ENCODE data around the gene LONRF2. TPM values are rescaled to one million over a fixed set of nuclear protein-coding genes. Genes with fewer than 3 reads are reported as not detected.

The LONRF2 gene
- polyA plus RNA-seq, 2 of the 4 experiments (the other 2 are of a cell fraction) = 4.8 to 17.9 TPM

DNA sequence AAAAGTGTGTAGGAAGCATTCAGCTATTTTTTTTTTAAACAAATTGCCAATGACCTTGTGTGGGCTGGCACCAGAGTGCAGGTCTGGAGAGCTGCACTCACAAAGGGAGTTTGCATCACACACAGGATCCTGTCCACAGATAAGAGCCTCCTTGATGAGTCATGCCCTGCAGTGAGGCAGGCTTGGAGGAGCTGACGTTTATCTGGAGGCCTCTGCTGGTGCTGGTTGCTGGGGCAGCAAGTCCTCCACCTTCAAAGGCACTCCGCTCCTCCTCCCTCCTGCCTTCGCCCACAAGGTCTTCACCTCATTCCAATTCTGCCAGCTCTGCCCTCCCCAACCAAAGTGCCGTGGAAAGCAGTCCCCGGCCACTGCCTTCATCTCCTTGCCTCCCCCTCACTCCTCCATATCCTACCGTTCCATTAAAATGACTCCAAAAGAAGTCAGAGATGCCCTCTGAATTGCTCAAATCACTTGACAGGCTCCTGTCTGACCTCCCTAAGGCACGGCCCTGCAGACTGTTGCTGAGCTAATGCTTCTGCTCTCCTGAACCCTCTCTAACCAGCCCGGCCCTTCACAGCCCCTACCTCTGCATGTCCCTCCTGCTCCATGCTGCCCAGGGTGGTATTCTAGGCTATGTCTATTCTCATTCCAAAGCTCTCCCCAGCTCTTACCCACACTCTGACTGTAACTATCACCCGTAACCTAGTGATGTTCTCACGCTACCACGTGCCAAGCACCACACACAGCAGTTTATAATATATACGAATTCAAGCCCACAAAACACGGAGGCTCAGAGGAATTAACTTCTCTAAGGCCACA, 30.9 kb downstream of the LONRF2 start (continued):
- TF ChIP-seq, protein P1, sequence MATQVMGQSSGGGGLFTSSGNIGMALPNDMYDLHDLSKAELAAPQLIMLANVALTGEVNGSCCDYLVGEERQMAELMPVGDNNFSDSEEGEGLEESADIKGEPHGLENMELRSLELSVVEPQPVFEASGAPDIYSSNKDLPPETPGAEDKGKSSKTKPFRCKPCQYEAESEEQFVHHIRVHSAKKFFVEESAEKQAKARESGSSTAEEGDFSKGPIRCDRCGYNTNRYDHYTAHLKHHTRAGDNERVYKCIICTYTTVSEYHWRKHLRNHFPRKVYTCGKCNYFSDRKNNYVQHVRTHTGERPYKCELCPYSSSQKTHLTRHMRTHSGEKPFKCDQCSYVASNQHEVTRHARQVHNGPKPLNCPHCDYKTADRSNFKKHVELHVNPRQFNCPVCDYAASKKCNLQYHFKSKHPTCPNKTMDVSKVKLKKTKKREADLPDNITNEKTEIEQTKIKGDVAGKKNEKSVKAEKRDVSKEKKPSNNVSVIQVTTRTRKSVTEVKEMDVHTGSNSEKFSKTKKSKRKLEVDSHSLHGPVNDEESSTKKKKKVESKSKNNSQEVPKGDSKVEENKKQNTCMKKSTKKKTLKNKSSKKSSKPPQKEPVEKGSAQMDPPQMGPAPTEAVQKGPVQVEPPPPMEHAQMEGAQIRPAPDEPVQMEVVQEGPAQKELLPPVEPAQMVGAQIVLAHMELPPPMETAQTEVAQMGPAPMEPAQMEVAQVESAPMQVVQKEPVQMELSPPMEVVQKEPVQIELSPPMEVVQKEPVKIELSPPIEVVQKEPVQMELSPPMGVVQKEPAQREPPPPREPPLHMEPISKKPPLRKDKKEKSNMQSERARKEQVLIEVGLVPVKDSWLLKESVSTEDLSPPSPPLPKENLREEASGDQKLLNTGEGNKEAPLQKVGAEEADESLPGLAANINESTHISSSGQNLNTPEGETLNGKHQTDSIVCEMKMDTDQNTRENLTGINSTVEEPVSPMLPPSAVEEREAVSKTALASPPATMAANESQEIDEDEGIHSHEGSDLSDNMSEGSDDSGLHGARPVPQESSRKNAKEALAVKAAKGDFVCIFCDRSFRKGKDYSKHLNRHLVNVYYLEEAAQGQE (IDR thresholded peaks at IDR 0.05) = no peak
- no peak for TF ChIP-seq KDM1A (IDR thresholded peaks at IDR 0.05; ENCODE audit: low read depth)
- no peak for TF ChIP-seq RCOR1 (IDR thresholded peaks at IDR 0.05; ENCODE audit: low read depth, low read length)
- TF ChIP-seq POLR2A (IDR thresholded peaks at IDR 0.05; ENCODE audit: low read length) = no peak
- TF ChIP-seq TFCP2L1 (CRISPR knock-in tag; IDR thresholded peaks at IDR 0.05) = no peak
- TF ChIP-seq SMC3 (IDR thresholded peaks at IDR 0.05) = peak; percentile 30; the same call in 1 of the 3 replicates
- TF ChIP-seq, protein P2, sequence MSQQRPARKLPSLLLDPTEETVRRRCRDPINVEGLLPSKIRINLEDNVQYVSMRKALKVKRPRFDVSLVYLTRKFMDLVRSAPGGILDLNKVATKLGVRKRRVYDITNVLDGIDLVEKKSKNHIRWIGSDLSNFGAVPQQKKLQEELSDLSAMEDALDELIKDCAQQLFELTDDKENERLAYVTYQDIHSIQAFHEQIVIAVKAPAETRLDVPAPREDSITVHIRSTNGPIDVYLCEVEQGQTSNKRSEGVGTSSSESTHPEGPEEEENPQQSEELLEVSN (IDR thresholded peaks at IDR 0.05; ENCODE audit: borderline replicate concordance, low read depth) = no peak
- TF ChIP-seq EHMT2 (IDR thresholded peaks at IDR 0.05; ENCODE audit: low read depth) = no peak
- 0 out of 2 replicates have a peak, but pooled peaks have one; percentile 7 for TF ChIP-seq HOXB13 (CRISPR knock-in tag; IDR thresholded peaks at IDR 0.05; ENCODE audit: low read depth)
- TF ChIP-seq, protein P3, sequence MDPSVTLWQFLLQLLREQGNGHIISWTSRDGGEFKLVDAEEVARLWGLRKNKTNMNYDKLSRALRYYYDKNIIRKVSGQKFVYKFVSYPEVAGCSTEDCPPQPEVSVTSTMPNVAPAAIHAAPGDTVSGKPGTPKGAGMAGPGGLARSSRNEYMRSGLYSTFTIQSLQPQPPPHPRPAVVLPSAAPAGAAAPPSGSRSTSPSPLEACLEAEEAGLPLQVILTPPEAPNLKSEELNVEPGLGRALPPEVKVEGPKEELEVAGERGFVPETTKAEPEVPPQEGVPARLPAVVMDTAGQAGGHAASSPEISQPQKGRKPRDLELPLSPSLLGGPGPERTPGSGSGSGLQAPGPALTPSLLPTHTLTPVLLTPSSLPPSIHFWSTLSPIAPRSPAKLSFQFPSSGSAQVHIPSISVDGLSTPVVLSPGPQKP (IDR thresholded peaks at IDR 0.05; ENCODE audit: low read depth, low read length) = no peak
- no peak for TF ChIP-seq RNF2 (IDR thresholded peaks at IDR 0.05; ENCODE audit: borderline replicate concordance, low read depth)
- TF ChIP-seq JUNB (IDR thresholded peaks at IDR 0.05) = peak; percentile 93
- no peak for TF ChIP-seq BHLHE40 (IDR thresholded peaks at IDR 0.05; ENCODE audit: low read depth, low read length)
- no peak for TF ChIP-seq EHF (CRISPR knock-in tag; IDR thresholded peaks at IDR 0.05)
- TF ChIP-seq ESRRA (IDR thresholded peaks at IDR 0.05; ENCODE audit: borderline replicate concordance, low read length) = peak; percentile 39; the same call in 1 of the 2 replicates
- TF ChIP-seq, protein P4, sequence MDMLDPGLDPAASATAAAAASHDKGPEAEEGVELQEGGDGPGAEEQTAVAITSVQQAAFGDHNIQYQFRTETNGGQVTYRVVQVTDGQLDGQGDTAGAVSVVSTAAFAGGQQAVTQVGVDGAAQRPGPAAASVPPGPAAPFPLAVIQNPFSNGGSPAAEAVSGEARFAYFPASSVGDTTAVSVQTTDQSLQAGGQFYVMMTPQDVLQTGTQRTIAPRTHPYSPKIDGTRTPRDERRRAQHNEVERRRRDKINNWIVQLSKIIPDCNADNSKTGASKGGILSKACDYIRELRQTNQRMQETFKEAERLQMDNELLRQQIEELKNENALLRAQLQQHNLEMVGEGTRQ (IDR thresholded peaks at IDR 0.05) = no peak
- no peak for TF ChIP-seq FOXS1 (CRISPR knock-in tag; IDR thresholded peaks at IDR 0.05)
- TF ChIP-seq CBX2 (IDR thresholded peaks at IDR 0.05; ENCODE audit: borderline replicate concordance, low read depth) = no peak
- TF ChIP-seq HOXA7 (CRISPR knock-in tag; IDR thresholded peaks at IDR 0.05) = no peak
- no peak for TF ChIP-seq NPAS2 (CRISPR knock-in tag; IDR thresholded peaks at IDR 0.05; ENCODE audit: borderline replicate concordance)
- TF ChIP-seq ZC3H11A (IDR thresholded peaks at IDR 0.05) = no peak
- TF ChIP-seq, protein P5, sequence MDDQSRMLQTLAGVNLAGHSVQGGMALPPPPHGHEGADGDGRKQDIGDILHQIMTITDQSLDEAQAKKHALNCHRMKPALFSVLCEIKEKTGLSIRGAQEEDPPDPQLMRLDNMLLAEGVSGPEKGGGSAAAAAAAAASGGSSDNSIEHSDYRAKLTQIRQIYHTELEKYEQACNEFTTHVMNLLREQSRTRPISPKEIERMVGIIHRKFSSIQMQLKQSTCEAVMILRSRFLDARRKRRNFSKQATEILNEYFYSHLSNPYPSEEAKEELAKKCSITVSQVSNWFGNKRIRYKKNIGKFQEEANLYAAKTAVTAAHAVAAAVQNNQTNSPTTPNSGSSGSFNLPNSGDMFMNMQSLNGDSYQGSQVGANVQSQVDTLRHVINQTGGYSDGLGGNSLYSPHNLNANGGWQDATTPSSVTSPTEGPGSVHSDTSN (IDR thresholded peaks at IDR 0.05) = peak; percentile 71
- TF ChIP-seq, protein P6, sequence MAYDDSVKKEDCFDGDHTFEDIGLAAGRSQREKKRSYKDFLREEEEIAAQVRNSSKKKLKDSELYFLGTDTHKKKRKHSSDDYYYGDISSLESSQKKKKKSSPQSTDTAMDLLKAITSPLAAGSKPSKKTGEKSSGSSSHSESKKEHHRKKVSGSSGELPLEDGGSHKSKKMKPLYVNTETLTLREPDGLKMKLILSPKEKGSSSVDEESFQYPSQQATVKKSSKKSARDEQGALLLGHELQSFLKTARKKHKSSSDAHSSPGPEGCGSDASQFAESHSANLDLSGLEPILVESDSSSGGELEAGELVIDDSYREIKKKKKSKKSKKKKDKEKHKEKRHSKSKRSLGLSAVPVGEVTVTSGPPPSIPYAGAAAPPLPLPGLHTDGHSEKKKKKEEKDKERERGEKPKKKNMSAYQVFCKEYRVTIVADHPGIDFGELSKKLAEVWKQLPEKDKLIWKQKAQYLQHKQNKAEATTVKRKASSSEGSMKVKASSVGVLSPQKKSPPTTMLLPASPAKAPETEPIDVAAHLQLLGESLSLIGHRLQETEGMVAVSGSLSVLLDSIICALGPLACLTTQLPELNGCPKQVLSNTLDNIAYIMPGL (CRISPR knock-in tag; IDR thresholded peaks at IDR 0.05; ENCODE audit: borderline replicate concordance) = no peak
- TF ChIP-seq ZSCAN20 (CRISPR knock-in tag; IDR thresholded peaks at IDR 0.05) = no peak
- TF ChIP-seq, protein P7, sequence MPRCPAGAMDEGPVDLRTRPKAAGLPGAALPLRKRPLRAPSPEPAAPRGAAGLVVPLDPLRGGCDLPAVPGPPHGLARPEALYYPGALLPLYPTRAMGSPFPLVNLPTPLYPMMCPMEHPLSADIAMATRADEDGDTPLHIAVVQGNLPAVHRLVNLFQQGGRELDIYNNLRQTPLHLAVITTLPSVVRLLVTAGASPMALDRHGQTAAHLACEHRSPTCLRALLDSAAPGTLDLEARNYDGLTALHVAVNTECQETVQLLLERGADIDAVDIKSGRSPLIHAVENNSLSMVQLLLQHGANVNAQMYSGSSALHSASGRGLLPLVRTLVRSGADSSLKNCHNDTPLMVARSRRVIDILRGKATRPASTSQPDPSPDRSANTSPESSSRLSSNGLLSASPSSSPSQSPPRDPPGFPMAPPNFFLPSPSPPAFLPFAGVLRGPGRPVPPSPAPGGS (IDR thresholded peaks at IDR 0.05) = peak; percentile 85; the same call in 1 of the 3 replicates
- no peak for TF ChIP-seq RARB (CRISPR knock-in tag; IDR thresholded peaks at IDR 0.05)
- no peak for TF ChIP-seq HOXB5 (CRISPR knock-in tag; IDR thresholded peaks at IDR 0.05)
- no peak for TF ChIP-seq HDAC2 (IDR thresholded peaks at IDR 0.05)
- peak; percentile 93 for TF ChIP-seq FOSL2 (IDR thresholded peaks at IDR 0.05)
- peak; percentile 99 for TF ChIP-seq FOSL2 (CRISPR knock-in tag; IDR thresholded peaks at IDR 0.05)
- peak; percentile 90 to 94 for TF ChIP-seq JUN (IDR thresholded peaks at IDR 0.05)
- TF ChIP-seq FOSB (CRISPR knock-in tag; IDR thresholded peaks at IDR 0.05) = peak; percentile 71; the same call in 1 of the 2 replicates
- TF ChIP-seq HEYL (CRISPR knock-in tag; IDR thresholded peaks at IDR 0.05) = no peak
